Stimulated activated naive CD4-positive, alpha-beta T cell treated with Interleukin-2 at 50 U/mL for 16 hours (primary cell): Measurements from ENCODE around the gene MIDN.
A peak's percentile ranks its signal among the peaks of the same experiment; 100 is the strongest.

Source experiments
- DNase-seq: peaks from one replicate; lab custom pipeline; 2025; lab: John Stamatoyannopoulos, UW

Gene MIDN

GRCh38 chr19:1259206-1259875 lies 11.0 kb downstream of the MIDN start:
- DNase-seq: peak; percentile 65

GRCh38 chr19:1259876-1260748 lies 11.7 kb downstream of the MIDN start:
- DNase-seq: peak; percentile 45

- peak; percentile 93 for DNase-seq
Observed at GRCh38 chr19:1260749-1261537, 12.6 kb downstream of the MIDN start.

GRCh38 chr19:1261538-1261797 lies 13.1 kb downstream of the MIDN start:
- no peak for DNase-seq

- DNase-seq: peak; percentile 19
Observed at GRCh38 chr19:1261798-1262622, 13.6 kb downstream of the MIDN start.

GRCh38 chr19:1262623-1263123 lies 14.3 kb downstream of the MIDN start:
- DNase-seq: no peak

- no peak for DNase-seq
Observed at GRCh38 chr19:1263188-1263587, 14.8 kb downstream of the MIDN start.

GRCh38 chr19:1264801-1265614 lies 16.6 kb downstream of the MIDN start:
- no peak for DNase-seq

GRCh38 chr19:1265615-1266128 lies 17.3 kb downstream of the MIDN start:
- DNase-seq: peak; percentile 33

- peak; percentile 74 for DNase-seq
Observed at GRCh38 chr19:1266129-1266915, 17.9 kb downstream of the MIDN start.

- DNase-seq: peak; percentile 54
Observed at GRCh38 chr19:1266916-1267476, 18.6 kb downstream of the MIDN start.

GRCh38 chr19:1267477-1268225 lies 19.3 kb downstream of the MIDN start:
- DNase-seq: no peak

GRCh38 chr19:1268226-1269064 lies 20.1 kb downstream of the MIDN start:
- no peak for DNase-seq

- DNase-seq: peak; percentile 99
Observed at GRCh38 chr19:1269065-1269477, 20.7 kb downstream of the MIDN start, which contains the start of gene CIRBP. Gene CIRBP (plus strand): TSS chr19:1269332. CDS start chr19:1270934, 1,602 bp downstream.

GRCh38 chr19:1269478-1270212 lies 21.3 kb downstream of the MIDN start:
- DNase-seq: peak; percentile 75

- no peak for DNase-seq
Observed at GRCh38 chr19:1270213-1270853, 21.9 kb downstream of the MIDN start.
